Loucy (cell line): ENCODE results near the gene FLT3.
"Not testable (repeated sequence)": the region's sequence is repeated elsewhere in the genome, so short reads cannot be mapped to it uniquely, and the experiment has no call there.

ENCODE experiments used
- H2AFZ ChIP-seq: fragments of 200-600 bp; sonication (generic); 2 replicates; pipeline ENCODE4 v1.6.0; 2016; ENCODE audit warnings: antibody characterized with exemption, mild to moderate bottlenecking, low read length, moderate library complexity
- H3F3A ChIP-seq: fragments of 200-600 bp; 2 replicates; pipeline ENCODE4 v1.6.0; 2016; ENCODE audit warnings: antibody characterized with exemption, low read depth, mild to moderate bottlenecking
- H3K27me3 ChIP-seq: fragments of 200-600 bp; sonication (generic); 2 replicates; pipeline ENCODE4 v1.6.1; 2014; ENCODE audit warnings: low read length, mild to moderate bottlenecking; ENCODE audit not compliant: insufficient read depth, poor library complexity, severe bottlenecking
- H3K36me3 ChIP-seq: fragments of 200-600 bp; sonication (generic); 2 replicates; pipeline ENCODE4 v1.6.1; 2016; ENCODE audit warnings: low read length; ENCODE audit not compliant: insufficient read depth
- H3K4me1 ChIP-seq: fragments of 200-600 bp; sonication (generic); 2 replicates; pipeline ENCODE4 v1.5.1; 2014; ENCODE audit warnings: low read length, mild to moderate bottlenecking; ENCODE audit not compliant: insufficient read depth, poor library complexity, severe bottlenecking
- H3K4me2 ChIP-seq: fragments of 200-600 bp; sonication (generic); 2 replicates; pipeline ENCODE4 v1.6.0; 2014; ENCODE audit warnings: antibody characterized with exemption, low read length, low read depth, mild to moderate bottlenecking; ENCODE audit not compliant: poor library complexity, severe bottlenecking
- H3K4me3 ChIP-seq: fragments of 200-600 bp; sonication (generic); 2 replicates; pipeline ENCODE4 v1.5.1; 2014; ENCODE audit warnings: low read length, mild to moderate bottlenecking, mixed read lengths; ENCODE audit not compliant: poor library complexity, severe bottlenecking
- H3K79me2 ChIP-seq: fragments of 200-600 bp; sonication (generic); 2 replicates; pipeline ENCODE4 v1.6.1; 2014; ENCODE audit warnings: low read length; ENCODE audit not compliant: insufficient read depth
- H3K9ac ChIP-seq: fragments of 200-600 bp; sonication (generic); 2 replicates; pipeline ENCODE4 v1.6.0; 2014; ENCODE audit warnings: mild to moderate bottlenecking, low read depth, low read length, moderate library complexity; ENCODE audit not compliant: poor library complexity, severe bottlenecking
- H3K9me2 ChIP-seq: fragments of 200-600 bp; sonication (generic); replicated peaks from 2 replicates; pipeline ENCODE4 v1.6.1; 2016; ENCODE audit warnings: low read depth, low read length, mixed read lengths
- H3K9me3 ChIP-seq: fragments of 200-600 bp; sonication (generic); 2 replicates; pipeline ENCODE4 v1.6.1; 2014; ENCODE audit warnings: mild to moderate bottlenecking, antibody characterized with exemption, low read length, low read depth; ENCODE audit not compliant: insufficient read depth
- H4K20me1 ChIP-seq: fragments of 200-600 bp; sonication (generic); 2 replicates; pipeline ENCODE4 v1.6.0; 2014; ENCODE audit warnings: antibody characterized with exemption, low read length, mild to moderate bottlenecking; ENCODE audit not compliant: insufficient read depth, poor library complexity, severe bottlenecking
- EZH2phosphoT487 ChIP-seq: fragments of 200-600 bp; IDR thresholded peaks from 2 replicates; pipeline ENCODE4 v1.6.1; 2018; ENCODE audit warnings: antibody characterized with exemption, mild to moderate bottlenecking, moderate library complexity, borderline replicate concordance
- TF ChIP-seq, protein P1 (sequence below): fragments of 200-600 bp; sonication (generic); conservative IDR thresholded peaks from 2 replicates; pipeline ENCODE4 v1.5.1; 2014; ENCODE audit warnings: mild to moderate bottlenecking, antibody characterized with exemption, low read length

The FLT3 gene

GRCh38 chr13:28116736-28117135 lies 16.4 kb upstream of the FLT3 start:
- no peaks in the 10 kb centered on the region for H3K27me3 ChIP-seq
- H3F3A ChIP-seq, result no peaks in the 10 kb centered on the region
- H3K9me3 ChIP-seq, result no peaks in the 10 kb centered on the region
- no peak overlapping the region for H2AFZ ChIP-seq
- H3K4me2 ChIP-seq, result no peak overlapping the region
- no peaks in the 10 kb centered on the region for H3K9me2 ChIP-seq
- H3K9ac ChIP-seq, result no peak overlapping the region
- no peaks in the 10 kb centered on the region for H3K4me1 ChIP-seq
- H3K79me2 ChIP-seq, result no peaks in the 10 kb centered on the region
- no peak for TF ChIP-seq EZH2phosphoT487
- TF ChIP-seq, protein P1, sequence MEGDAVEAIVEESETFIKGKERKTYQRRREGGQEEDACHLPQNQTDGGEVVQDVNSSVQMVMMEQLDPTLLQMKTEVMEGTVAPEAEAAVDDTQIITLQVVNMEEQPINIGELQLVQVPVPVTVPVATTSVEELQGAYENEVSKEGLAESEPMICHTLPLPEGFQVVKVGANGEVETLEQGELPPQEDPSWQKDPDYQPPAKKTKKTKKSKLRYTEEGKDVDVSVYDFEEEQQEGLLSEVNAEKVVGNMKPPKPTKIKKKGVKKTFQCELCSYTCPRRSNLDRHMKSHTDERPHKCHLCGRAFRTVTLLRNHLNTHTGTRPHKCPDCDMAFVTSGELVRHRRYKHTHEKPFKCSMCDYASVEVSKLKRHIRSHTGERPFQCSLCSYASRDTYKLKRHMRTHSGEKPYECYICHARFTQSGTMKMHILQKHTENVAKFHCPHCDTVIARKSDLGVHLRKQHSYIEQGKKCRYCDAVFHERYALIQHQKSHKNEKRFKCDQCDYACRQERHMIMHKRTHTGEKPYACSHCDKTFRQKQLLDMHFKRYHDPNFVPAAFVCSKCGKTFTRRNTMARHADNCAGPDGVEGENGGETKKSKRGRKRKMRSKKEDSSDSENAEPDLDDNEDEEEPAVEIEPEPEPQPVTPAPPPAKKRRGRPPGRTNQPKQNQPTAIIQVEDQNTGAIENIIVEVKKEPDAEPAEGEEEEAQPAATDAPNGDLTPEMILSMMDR, result no peak
- H4K20me1 ChIP-seq, result no peaks in the 10 kb centered on the region
- H3K36me3 ChIP-seq, result no peaks in the 10 kb centered on the region
- no peak overlapping the region for H3K4me3 ChIP-seq

DNA sequence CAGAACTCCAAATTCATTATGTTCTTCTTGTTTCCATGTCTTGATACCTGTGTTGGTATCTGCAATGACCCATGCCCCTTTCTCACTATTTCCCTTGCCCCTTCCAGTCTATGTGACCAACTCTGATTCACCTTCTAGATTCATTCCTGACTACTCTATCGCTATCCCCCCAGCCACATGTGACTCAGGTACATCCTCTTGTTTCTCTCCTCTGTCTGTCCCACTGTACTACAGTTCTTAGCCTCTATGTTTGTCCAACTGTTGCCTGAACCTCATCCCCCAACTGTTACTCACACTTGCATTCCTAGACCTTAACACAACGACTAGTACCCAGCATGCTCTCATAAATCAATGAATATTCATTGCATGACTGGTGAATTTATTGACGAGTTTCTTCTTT lies 10.0 kb upstream of the FLT3 start:
- Histone ChIP-seq H3F3A (no peaks in the 10 kb centered on the region), H3K79me2 (no peaks in the 10 kb centered on the region), H3K4me3 (no peak overlapping the region), H3K27me3 (no peaks in the 10 kb centered on the region), H3K4me1 (no peaks in the 10 kb centered on the region), H3K36me3 (no peaks in the 10 kb centered on the region), H4K20me1 (no peaks in the 10 kb centered on the region), H3K4me2 (no peak overlapping the region), H2AFZ (no peak overlapping the region), H3K9ac (no peak overlapping the region), H3K9me3 (no peaks in the 10 kb centered on the region), H3K9me2 (no peaks in the 10 kb centered on the region)
- TF ChIP-seq, protein P1, result no peak
- no peak for TF ChIP-seq EZH2phosphoT487

GRCh38 chr13:28106976-28107375 lies 6.6 kb upstream of the FLT3 start:
- H3F3A ChIP-seq, result no peaks in the 10 kb centered on the region
- no peaks in the 10 kb centered on the region for H3K4me1 ChIP-seq
- no peaks in the 10 kb centered on the region for H3K36me3 ChIP-seq
- H3K4me3 ChIP-seq, result no peak overlapping the region
- no peak overlapping the region for H2AFZ ChIP-seq
- no peaks in the 10 kb centered on the region for H3K9me3 ChIP-seq
- no peak overlapping the region for H3K9ac ChIP-seq
- no peaks in the 10 kb centered on the region for H3K27me3 ChIP-seq
- no peak for TF ChIP-seq EZH2phosphoT487
- TF ChIP-seq, protein P1, result no peak
- no peaks in the 10 kb centered on the region for H3K79me2 ChIP-seq
- H3K4me2 ChIP-seq, result no peak overlapping the region
- no peaks in the 10 kb centered on the region for H3K9me2 ChIP-seq
- no peaks in the 10 kb centered on the region for H4K20me1 ChIP-seq

DNA sequence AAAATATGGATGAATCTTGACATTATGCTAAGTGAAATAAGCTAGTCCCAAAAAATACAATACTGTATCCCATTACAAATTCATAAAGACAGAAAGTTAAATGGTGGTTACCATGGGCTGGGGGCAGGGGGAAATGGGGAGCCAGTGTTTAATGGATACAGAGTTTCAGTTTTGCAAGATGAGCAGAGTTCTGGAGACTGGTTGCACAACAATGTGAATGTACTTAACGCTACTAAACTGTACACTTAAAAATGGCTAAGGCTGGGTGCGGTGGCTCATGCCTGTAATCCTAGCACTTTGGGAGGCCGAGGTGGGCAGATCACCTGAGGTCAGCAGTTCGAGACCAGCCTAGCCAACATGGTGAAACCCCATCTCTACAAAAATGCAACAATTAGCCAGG lies 1.5 kb upstream of the FLT3 start:
- H3K9me3 ChIP-seq, H3F3A ChIP-seq, H2AFZ ChIP-seq, H3K4me1 ChIP-seq, H3K79me2 ChIP-seq, H3K4me3 ChIP-seq, H3K9ac ChIP-seq, H3K4me2 ChIP-seq, H4K20me1 ChIP-seq, H3K9me2 ChIP-seq, H3K36me3 ChIP-seq: not testable (repeated sequence)
- H3K27me3 ChIP-seq, result peaks cover 24% of the 10 kb centered on the region
